ENCODE measurements around the gene RHPN2. TPM values are rescaled to one million over a fixed set of nuclear protein-coding genes. Genes with fewer than 3 reads are reported as not detected.
"Not testable (repeated sequence)": the region's sequence is repeated elsewhere in the genome, so short reads cannot be mapped to it uniquely, and the experiment has no call there.

The RHPN2 gene
- total and polyA plus RNA-seq, 7 donors = 1.7 to 84.8 (median 3.2) TPM

GRCh38 chr19:33040994-33041827, 23.5 kb downstream of the RHPN2 start:
- no peak for DNase-seq
- no peaks in the 10 kb centered on the region for H3K27me3 ChIP-seq
- H3K4me1 ChIP-seq = no peaks in the 10 kb centered on the region
- intact Hi-C loops (cut with DNase I) = no loop called here
- WGBS, 2 donors = 12 to 45% methylated on average over 9 of the region's 9 CpGs
- no peak for TF ChIP-seq EP300 (IDR thresholded peaks at IDR 0.05)
- TF ChIP-seq POLR2AphosphoS5 (IDR thresholded peaks at IDR 0.05) = no peak
- TF ChIP-seq POLR2A (IDR thresholded peaks at IDR 0.05) = no peak
- TF ChIP-seq, protein P1, sequence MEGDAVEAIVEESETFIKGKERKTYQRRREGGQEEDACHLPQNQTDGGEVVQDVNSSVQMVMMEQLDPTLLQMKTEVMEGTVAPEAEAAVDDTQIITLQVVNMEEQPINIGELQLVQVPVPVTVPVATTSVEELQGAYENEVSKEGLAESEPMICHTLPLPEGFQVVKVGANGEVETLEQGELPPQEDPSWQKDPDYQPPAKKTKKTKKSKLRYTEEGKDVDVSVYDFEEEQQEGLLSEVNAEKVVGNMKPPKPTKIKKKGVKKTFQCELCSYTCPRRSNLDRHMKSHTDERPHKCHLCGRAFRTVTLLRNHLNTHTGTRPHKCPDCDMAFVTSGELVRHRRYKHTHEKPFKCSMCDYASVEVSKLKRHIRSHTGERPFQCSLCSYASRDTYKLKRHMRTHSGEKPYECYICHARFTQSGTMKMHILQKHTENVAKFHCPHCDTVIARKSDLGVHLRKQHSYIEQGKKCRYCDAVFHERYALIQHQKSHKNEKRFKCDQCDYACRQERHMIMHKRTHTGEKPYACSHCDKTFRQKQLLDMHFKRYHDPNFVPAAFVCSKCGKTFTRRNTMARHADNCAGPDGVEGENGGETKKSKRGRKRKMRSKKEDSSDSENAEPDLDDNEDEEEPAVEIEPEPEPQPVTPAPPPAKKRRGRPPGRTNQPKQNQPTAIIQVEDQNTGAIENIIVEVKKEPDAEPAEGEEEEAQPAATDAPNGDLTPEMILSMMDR (IDR thresholded peaks at IDR 0.05) = no peak
- no peaks in the 10 kb centered on the region for H3K9me3 ChIP-seq
- no peak overlapping the region for H3K4me3 ChIP-seq
- H3K27ac ChIP-seq = peak overlapping the region in 1 of 4 donors; percentile 26
- H3K36me3 ChIP-seq = no peaks in the 10 kb centered on the region

GRCh38 chr19:33039815-33040214, 24.9 kb downstream of the RHPN2 start:
- no peak overlapping the region for H3K4me3 ChIP-seq
- no peaks in the 10 kb centered on the region for H3K36me3 ChIP-seq
- 38 to 81% methylated on average over 1 of the region's 1 CpG for WGBS, 2 donors
- intact Hi-C loops (cut with DNase I) = no loop called here
- H3K4me1 ChIP-seq = no peaks in the 10 kb centered on the region
- H3K9me3 ChIP-seq = no peaks in the 10 kb centered on the region
- TF ChIP-seq, protein P1 (IDR thresholded peaks at IDR 0.05) = no peak
- TF ChIP-seq POLR2A (IDR thresholded peaks at IDR 0.05) (no peak), POLR2AphosphoS5 (IDR thresholded peaks at IDR 0.05) (no peak), EP300 (IDR thresholded peaks at IDR 0.05) (no peak)
- no peaks in the 10 kb centered on the region for H3K27me3 ChIP-seq
- no peak overlapping the region for H3K27ac ChIP-seq
- DNase-seq = no peak

- Histone ChIP-seq H3K4me1 (no peaks in the 10 kb centered on the region), H3K36me3 (no peaks in the 10 kb centered on the region), H3K4me3 (no peak overlapping the region), H3K27me3 (no peaks in the 10 kb centered on the region), H3K27ac (no peak overlapping the region), H3K9me3 (no peaks in the 10 kb centered on the region)
- intact Hi-C loops (cut with DNase I) = no loop called here
- 66 to 81% methylated on average over 10 of the region's 10 CpGs for WGBS, 2 donors
- DNase-seq = no peak
- TF ChIP-seq, protein P1 (IDR thresholded peaks at IDR 0.05) = no peak
- TF ChIP-seq POLR2AphosphoS5 (IDR thresholded peaks at IDR 0.05) (no peak), EP300 (IDR thresholded peaks at IDR 0.05) (no peak), POLR2A (IDR thresholded peaks at IDR 0.05) (no peak)
Observed at GRCh38 chr19:33039108-33039599, 25.5 kb downstream of the RHPN2 start.

GRCh38 chr19:33037168-33038025, 27.3 kb downstream of the RHPN2 start:
- intact Hi-C loops (cut with DNase I) = not testable (repeated sequence)

GRCh38 chr19:33036370-33037167, 28.1 kb downstream of the RHPN2 start:
- H3K4me3 ChIP-seq; H3K27ac ChIP-seq; H3K9me3 ChIP-seq; H3K36me3 ChIP-seq; intact Hi-C loops (cut with DNase I); H3K27me3 ChIP-seq; DNase-seq; H3K4me1 ChIP-seq: not testable (repeated sequence)
- WGBS, 2 donors = 95 to 96% methylated on average over 45 of the region's 45 CpGs

More at GRCh38 chr19:33037168-33038025, 27.3 kb downstream of the RHPN2 start:
- H3K9me3 ChIP-seq, H3K27ac ChIP-seq, H3K36me3 ChIP-seq, H3K27me3 ChIP-seq, H3K4me3 ChIP-seq, DNase-seq, H3K4me1 ChIP-seq: not testable (repeated sequence)
- peak in 1 of 2 donors; percentile 26 for TF ChIP-seq POLR2A (IDR thresholded peaks at IDR 0.05)
- 50 to 82% methylated on average over 18 of the region's 18 CpGs for WGBS, 2 donors

Data from sigmoid colon (tissue), 7 donors.